ENCODE data around the gene GSTM3. TPM values are rescaled to one million over a fixed set of nuclear protein-coding genes. Genes with fewer than 3 reads are reported as not detected.

Gene GSTM3
- total and polyA plus RNA-seq, 2 of the 13 experiments (the other 11 are each of a cell fraction or from before 2014, with no cell fraction given) = 127 to 142 TPM

DNA sequence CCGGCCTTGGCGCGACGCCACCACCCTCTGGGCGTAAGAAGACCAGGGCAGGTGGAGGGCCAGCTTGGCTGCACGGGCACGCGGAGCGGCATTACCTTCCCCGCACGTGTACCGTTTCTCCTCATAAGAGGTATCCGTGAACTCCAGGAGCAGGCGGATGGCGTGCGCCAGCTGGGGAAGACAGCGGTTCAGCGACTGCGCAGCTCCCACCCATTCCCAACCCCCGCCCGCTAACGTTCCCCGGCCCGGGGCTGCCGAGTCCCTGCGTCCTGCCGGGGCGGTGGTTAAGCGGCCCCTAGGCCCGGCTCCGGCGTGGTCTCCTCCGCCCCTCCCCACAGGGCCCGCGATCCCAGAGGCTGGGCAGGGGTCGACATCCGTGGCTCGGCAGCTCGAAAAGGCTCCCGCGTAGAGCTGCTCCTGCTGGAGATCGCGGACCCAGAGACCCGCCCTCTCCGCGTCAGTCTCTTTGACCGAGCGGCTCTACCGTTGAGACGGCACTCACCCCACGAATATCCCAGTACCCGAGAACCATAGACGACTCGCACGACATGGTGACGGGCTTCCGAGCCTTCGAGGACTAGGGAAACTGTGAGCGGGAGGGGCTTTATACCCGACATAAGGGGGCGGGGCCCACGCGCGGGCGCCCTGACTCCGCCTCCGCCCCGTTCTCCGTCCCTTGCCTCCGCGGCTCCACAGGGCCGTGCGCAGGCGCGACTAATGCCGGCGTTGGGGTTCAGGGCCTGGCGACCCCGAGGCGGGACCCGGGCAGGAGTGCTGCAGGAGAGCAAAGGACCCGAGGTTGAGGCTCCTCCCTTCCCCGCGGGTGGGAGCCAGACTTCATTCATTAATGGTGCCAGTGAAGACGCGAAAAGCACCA, 862 bp downstream of the GSTM3 start (continued):
- TF ChIP-seq, protein P1, sequence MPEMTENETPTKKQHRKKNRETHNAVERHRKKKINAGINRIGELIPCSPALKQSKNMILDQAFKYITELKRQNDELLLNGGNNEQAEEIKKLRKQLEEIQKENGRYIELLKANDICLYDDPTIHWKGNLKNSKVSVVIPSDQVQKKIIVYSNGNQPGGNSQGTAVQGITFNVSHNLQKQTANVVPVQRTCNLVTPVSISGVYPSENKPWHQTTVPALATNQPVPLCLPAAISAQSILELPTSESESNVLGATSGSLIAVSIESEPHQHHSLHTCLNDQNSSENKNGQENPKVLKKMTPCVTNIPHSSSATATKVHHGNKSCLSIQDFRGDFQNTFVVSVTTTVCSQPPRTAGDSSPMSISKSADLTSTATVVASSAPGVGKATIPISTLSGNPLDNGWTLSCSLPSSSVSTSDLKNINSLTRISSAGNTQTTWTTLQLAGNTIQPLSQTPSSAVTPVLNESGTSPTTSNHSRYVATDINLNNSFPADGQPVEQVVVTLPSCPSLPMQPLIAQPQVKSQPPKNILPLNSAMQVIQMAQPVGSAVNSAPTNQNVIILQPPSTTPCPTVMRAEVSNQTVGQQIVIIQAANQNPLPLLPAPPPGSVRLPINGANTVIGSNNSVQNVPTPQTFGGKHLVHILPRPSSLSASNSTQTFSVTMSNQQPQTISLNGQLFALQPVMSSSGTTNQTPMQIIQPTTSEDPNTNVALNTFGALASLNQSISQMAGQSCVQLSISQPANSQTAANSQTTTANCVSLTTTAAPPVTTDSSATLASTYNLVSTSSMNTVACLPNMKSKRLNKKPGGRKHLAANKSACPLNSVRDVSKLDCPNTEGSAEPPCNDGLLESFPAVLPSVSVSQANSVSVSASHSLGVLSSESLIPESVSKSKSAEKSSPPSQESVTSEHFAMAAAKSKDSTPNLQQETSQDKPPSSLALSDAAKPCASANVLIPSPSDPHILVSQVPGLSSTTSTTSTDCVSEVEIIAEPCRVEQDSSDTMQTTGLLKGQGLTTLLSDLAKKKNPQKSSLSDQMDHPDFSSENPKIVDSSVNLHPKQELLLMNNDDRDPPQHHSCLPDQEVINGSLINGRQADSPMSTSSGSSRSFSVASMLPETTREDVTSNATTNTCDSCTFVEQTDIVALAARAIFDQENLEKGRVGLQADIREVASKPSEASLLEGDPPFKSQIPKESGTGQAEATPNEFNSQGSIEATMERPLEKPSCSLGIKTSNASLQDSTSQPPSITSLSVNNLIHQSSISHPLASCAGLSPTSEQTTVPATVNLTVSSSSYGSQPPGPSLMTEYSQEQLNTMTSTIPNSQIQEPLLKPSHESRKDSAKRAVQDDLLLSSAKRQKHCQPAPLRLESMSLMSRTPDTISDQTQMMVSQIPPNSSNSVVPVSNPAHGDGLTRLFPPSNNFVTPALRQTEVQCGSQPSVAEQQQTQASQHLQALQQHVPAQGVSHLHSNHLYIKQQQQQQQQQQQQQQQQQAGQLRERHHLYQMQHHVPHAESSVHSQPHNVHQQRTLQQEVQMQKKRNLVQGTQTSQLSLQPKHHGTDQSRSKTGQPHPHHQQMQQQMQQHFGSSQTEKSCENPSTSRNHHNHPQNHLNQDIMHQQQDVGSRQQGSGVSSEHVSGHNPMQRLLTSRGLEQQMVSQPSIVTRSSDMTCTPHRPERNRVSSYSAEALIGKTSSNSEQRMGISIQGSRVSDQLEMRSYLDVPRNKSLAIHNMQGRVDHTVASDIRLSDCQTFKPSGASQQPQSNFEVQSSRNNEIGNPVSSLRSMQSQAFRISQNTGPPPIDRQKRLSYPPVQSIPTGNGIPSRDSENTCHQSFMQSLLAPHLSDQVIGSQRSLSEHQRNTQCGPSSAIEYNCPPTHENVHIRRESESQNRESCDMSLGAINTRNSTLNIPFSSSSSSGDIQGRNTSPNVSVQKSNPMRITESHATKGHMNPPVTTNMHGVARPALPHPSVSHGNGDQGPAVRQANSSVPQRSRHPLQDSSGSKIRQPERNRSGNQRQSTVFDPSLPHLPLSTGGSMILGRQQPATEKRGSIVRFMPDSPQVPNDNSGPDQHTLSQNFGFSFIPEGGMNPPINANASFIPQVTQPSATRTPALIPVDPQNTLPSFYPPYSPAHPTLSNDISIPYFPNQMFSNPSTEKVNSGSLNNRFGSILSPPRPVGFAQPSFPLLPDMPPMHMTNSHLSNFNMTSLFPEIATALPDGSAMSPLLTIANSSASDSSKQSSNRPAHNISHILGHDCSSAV (CRISPR knock-in tag; IDR thresholded peaks at IDR 0.05; ENCODE audit: borderline replicate concordance) = no peak
- TF ChIP-seq KMT2A (CRISPR knock-in tag; IDR thresholded peaks at IDR 0.05) = peak; percentile 24; the same call in 1 of the 2 replicates
- peak; percentile 41 for TF ChIP-seq RBM39 (IDR thresholded peaks at IDR 0.05; ENCODE audit: low read depth, low read length, poor library complexity, severe bottlenecking)
- TF ChIP-seq, protein P2, sequence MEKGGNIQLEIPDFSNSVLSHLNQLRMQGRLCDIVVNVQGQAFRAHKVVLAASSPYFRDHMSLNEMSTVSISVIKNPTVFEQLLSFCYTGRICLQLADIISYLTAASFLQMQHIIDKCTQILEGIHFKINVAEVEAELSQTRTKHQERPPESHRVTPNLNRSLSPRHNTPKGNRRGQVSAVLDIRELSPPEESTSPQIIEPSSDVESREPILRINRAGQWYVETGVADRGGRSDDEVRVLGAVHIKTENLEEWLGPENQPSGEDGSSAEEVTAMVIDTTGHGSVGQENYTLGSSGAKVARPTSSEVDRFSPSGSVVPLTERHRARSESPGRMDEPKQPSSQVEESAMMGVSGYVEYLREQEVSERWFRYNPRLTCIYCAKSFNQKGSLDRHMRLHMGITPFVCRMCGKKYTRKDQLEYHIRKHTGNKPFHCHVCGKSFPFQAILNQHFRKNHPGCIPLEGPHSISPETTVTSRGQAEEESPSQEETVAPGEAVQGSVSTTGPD (CRISPR knock-in tag; IDR thresholded peaks at IDR 0.05) = no peak
- TF ChIP-seq ZNF577 (CRISPR knock-in tag; IDR thresholded peaks at IDR 0.05; ENCODE audit: borderline replicate concordance, low read depth) = no peak
- peak; percentile 80; the same call in 1 of the 2 replicates for TF ChIP-seq AKAP8 (CRISPR knock-in tag; IDR thresholded peaks at IDR 0.05)
- no peak for TF ChIP-seq NCOA5 (CRISPR knock-in tag; IDR thresholded peaks at IDR 0.05)
- peak; percentile 35 for TF ChIP-seq AGO2 (optimal IDR thresholded peaks at IDR 0.05; ENCODE audit: low read depth, low read length)
- TF ChIP-seq POLR2AphosphoS5 (IDR thresholded peaks at IDR 0.05; ENCODE audit: low read depth, low read length) = peak; percentile 97
- TF ChIP-seq MBD4 (IDR thresholded peaks at IDR 0.05; ENCODE audit: borderline replicate concordance, low read length) = no peak
- no peak for TF ChIP-seq SMAD1 (CRISPR knock-in tag; IDR thresholded peaks at IDR 0.05; ENCODE audit: borderline replicate concordance, low read depth)
- TF ChIP-seq, protein P3, sequence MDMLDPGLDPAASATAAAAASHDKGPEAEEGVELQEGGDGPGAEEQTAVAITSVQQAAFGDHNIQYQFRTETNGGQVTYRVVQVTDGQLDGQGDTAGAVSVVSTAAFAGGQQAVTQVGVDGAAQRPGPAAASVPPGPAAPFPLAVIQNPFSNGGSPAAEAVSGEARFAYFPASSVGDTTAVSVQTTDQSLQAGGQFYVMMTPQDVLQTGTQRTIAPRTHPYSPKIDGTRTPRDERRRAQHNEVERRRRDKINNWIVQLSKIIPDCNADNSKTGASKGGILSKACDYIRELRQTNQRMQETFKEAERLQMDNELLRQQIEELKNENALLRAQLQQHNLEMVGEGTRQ (IDR thresholded peaks at IDR 0.05; ENCODE audit: low read depth, low read length) = no peak
- TF ChIP-seq, protein P3 (CRISPR knock-in tag; IDR thresholded peaks at IDR 0.05; ENCODE audit: borderline replicate concordance) = no peak

Data from HepG2 (cell line).